ENCODE measurements around the gene VWA7.
A peak's percentile ranks its signal among the peaks of the same experiment; 100 is the strongest.
"Not testable (repeated sequence)": the region's sequence is repeated elsewhere in the genome, so short reads cannot be mapped to it uniquely, and the experiment has no call there.

The VWA7 gene

GRCh38 chr6:31795616-31796298, 18.6 kb upstream of the VWA7 start, which contains the start of gene VARS1:
TSS of gene VARS1 (minus strand) at chr6:31795752. CDS start at chr6:31795217, 535 bp downstream.
- peak; percentile 77 for TF ChIP-seq CTCF (IDR thresholded peaks at IDR 0.05; ENCODE audit: low read depth, low read length, missing control alignments)
- peak within 1 kb of the TSS; percentile 91 for H3K4me3 ChIP-seq (ENCODE audit: low read depth, low read length)
- in situ Hi-C loops (cut with HindIII; ENCODE audit: low sequenced_read_pairs), result no loop called here
- peak; percentile 65 for DNase-seq (ENCODE audit: low read depth)

- no peak for TF ChIP-seq CTCF (IDR thresholded peaks at IDR 0.05; ENCODE audit: low read depth, low read length, missing control alignments)
- H3K4me3 ChIP-seq (ENCODE audit: low read depth, low read length), result peak overlapping the region; percentile 91
- in situ Hi-C loops (cut with HindIII; ENCODE audit: low sequenced_read_pairs), result no loop called here
- DNase-seq (ENCODE audit: low read depth), result no peak
Measured at GRCh38 chr6:31794866-31795615, 17.9 kb upstream of the VWA7 start.

- DNase-seq (ENCODE audit: low read depth), result no peak
- TF ChIP-seq CTCF (IDR thresholded peaks at IDR 0.05; ENCODE audit: low read depth, low read length, missing control alignments), result no peak
- in situ Hi-C loops (cut with HindIII; ENCODE audit: low sequenced_read_pairs), result no loop called here
- H3K4me3 ChIP-seq (ENCODE audit: low read depth, low read length), result peak overlapping the region; percentile 91
Measured at GRCh38 chr6:31794294-31794865, 17.3 kb upstream of the VWA7 start.

- in situ Hi-C loops (cut with HindIII; ENCODE audit: low sequenced_read_pairs); DNase-seq (ENCODE audit: low read depth): not testable (repeated sequence)
- peak overlapping the region; percentile 91 for H3K4me3 ChIP-seq (ENCODE audit: low read depth, low read length)
Measured at GRCh38 chr6:31793927-31794245, 16.8 kb upstream of the VWA7 start.

- in situ Hi-C loops (cut with HindIII; ENCODE audit: low sequenced_read_pairs), result no loop called here
- TF ChIP-seq CTCF (IDR thresholded peaks at IDR 0.05; ENCODE audit: low read depth, low read length, missing control alignments), result no peak
- DNase-seq (ENCODE audit: low read depth), result no peak
- H3K4me3 ChIP-seq (ENCODE audit: low read depth, low read length), result no peak overlapping the region
Measured at GRCh38 chr6:31792761-31793171, 15.6 kb upstream of the VWA7 start.

- DNase-seq (ENCODE audit: low read depth), result no peak
- no peak for TF ChIP-seq CTCF (IDR thresholded peaks at IDR 0.05; ENCODE audit: low read depth, low read length, missing control alignments)
- in situ Hi-C loops (cut with HindIII; ENCODE audit: low sequenced_read_pairs), result no loop called here
- H3K4me3 ChIP-seq (ENCODE audit: low read depth, low read length), result no peak overlapping the region
Measured at GRCh38 chr6:31792090-31792374, 14.9 kb upstream of the VWA7 start.

All from astrocyte of the cerebellum (primary cell).